Psoas muscle (tissue), 8 donors: ENCODE results near the gene CD9. TPM values are rescaled to one million over a fixed set of nuclear protein-coding genes. Genes with fewer than 3 reads are reported as not detected.

Source experiments
- ATAC-seq, 4 donors: fragments of 200-7000 bp; cut with Tn5 transposase; one replicate each; pipeline ENCODE4 v1.9.1; 2020; ENCODE audit warnings: moderate library complexity in 3 of 4, mild to moderate bottlenecking in 2 of 4
- DNase-seq, 2 donors: peaks; one replicate each; pipeline ENCODE4 v3.0.0-alpha.2; 2020
- H3K27ac ChIP-seq: fragments of 200-600 bp; one replicate; pipeline ENCODE4 v1.8.0; 2022
- H3K27me3 ChIP-seq, 3 donors: fragments of 200-600 bp in 1 of 3; one replicate each; pipeline versions ENCODE4 v1.6.1 to v1.8.0; 2013 to 2022; ENCODE audit warnings: low read length in 2 of 3, mild to moderate bottlenecking in 2 of 3, moderate library complexity in 1 of 3; ENCODE audit not compliant: insufficient read depth in 3 of 3
- H3K36me3 ChIP-seq, 2 donors: fragments of 200-600 bp in 1 of 2; one replicate each; pipeline versions ENCODE4 v1.6.1 to v1.8.0; 2013 to 2022; ENCODE audit warnings: low read depth in 1 of 2, mild to moderate bottlenecking in 1 of 2, moderate library complexity in 1 of 2; ENCODE audit not compliant: insufficient read depth in 1 of 2
- H3K4me1 ChIP-seq: fragments of 200-600 bp; one replicate; pipeline ENCODE4 v1.8.0; 2022
- H3K4me3 ChIP-seq: fragments of 200-600 bp; one replicate; pipeline ENCODE4 v1.8.0; 2022; ENCODE audit warnings: mild to moderate bottlenecking
- H3K9me3 ChIP-seq: fragments of 200-600 bp; one replicate; pipeline ENCODE4 v1.8.0; 2022
- CTCF ChIP-seq: fragments of 200-600 bp; IDR thresholded peaks from one replicate; pipeline ENCODE4 v1.8.0; 2022; ENCODE audit warnings: antibody characterized with exemption
- WGBS, 3 donors: extraction: QIAGEN DNeasy Blood & Tissue Kit; methylation state at CpG; one replicate each; pipeline versions ENCODE4 v1.1.6 to v1.1.7; 2013; 5-methylcytosine and 5-hydroxymethylcytosine counted together
- intact Hi-C, 2 donors: fragments of 100-400 bp; cut with DNase I; formaldehyde crosslinking; loops; one replicate each; pipeline versions ENCODE4 v1.11.0 to v1.14.2; 2022
- polyA plus RNA-seq, 3 donors: library from polyadenylated mRNA; stranded (reverse); fragments of 200-250 nt; gene quantifications; one replicate each; pipeline ENCODE4 v1.2.3, GENCODE V29; 2013
- total RNA-seq, 4 donors: library from RNA; stranded (reverse); fragmentation: NEBNext Ultra II Directional in 2 of 4; extraction: Animal tissue kit (Norgen Biotek cat#: 25700) in 2 of 4; gene quantifications; one replicate each; pipeline versions ENCODE4 v1.2.1 to v1.2.4, GENCODE V29; 2021 to 2023
- donor health status: healthy with polysubstance abuse.
- donor health status: DM: no; HTN: no; CAD: no; lungs with moderate emphysema.
- donor health status: Bipolar disorder and iron deficiency.
- donor health status: healthy.
- donor health status: DM: yes; HTN: yes; CAD: no.
- donor health status: DM: no; HTN: no; CAD: no.
- donor health status: DM: no; HTN: no; CAD: no.
- donor health status: DM: yes; HTN: yes; CAD: no.

CD9 gene
- total and polyA plus RNA-seq, 7 donors: 23.0 to 90.9 (median 37.4) TPM

DNA sequence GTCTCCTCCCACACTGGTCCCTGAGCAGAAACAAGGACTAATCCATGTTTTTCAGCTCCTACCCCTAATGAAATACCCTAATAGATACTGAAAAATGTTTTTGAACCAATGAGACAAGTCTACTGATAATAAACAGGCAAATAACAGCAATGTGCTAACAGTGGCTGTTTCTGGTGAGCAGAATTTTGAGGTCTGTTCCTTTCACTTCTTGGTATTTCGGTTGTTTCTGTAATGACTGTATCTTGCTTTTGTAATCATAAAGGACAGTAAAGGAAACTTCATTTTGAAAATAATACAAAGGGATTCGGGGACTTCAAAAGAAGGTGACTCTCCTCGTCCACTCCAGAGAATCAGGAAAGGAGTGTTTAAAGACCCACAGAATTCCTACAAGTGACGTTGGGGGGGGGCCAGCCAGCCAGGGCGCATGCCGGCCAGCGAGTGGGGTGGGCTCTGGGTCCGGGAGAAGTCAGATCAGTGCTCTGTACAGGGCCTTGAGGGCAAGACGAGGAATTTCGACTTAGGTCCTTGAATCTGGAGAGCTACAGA is 1.1 kb upstream of the CD9 start:
- Histone ChIP-seq H3K4me1 (peaks cover 13% of the 10 kb centered on the region), H3K4me3 (peak overlapping the region; percentile 79)
- ATAC-seq: no peak

DNA sequence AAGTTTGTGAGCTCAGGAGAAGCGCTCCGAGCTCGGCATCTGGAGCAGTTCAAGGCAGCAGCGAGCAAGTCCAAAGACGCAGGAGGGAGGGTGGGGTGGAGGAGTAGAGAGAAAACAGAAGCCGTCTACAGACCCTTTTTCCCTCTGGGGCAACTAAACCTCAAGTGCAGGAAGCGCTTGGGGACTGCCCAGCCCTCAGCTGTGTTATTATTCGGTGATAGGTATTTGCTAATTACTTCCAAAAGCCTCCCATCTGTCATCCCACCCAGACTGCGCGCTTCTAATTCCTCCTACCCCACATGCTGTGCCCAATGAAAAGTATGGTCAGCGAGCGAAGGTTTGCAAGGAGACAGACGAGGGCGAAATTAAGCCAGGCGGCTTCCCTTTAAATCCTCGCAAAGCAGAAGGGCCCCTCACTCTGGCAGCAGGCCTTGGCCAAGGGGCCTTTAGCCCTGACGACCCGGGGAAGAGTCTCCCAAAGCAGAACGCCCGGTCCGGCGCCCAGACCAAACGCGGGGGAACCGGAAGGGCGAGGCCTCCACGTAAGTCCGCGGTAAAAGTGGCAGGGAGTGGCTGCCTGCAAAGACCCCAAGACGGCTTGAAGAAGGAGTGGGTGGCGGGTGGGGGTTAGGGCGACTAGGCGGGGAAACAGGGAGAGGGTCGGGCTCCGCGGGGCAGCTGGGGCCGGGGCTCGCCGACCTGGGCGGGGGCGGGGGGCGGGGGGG is 507 bp upstream of the CD9 start:
- no peaks in the 10 kb centered on the region for H3K36me3 ChIP-seq
- H3K27me3 ChIP-seq: no peaks in the 10 kb centered on the region
- peak; percentile 49 to 66 for DNase-seq
- no peaks in the 10 kb centered on the region for H3K9me3 ChIP-seq
- intact Hi-C loops: loop anchor here (1.0 to 10.0 kb wide), 3 partner anchors 33 to 265 kb away; no protein-coding TSS in a partner anchor
- peaks cover 16% of the 10 kb centered on the region for H3K4me1 ChIP-seq
- peak in 1 of 4 donors; percentile 5 for ATAC-seq
- no peak for TF ChIP-seq CTCF
- peak overlapping the region; percentile 79 for H3K4me3 ChIP-seq
- WGBS, 3 donors: 22 to 42% (median 29%) methylated on average over 29 to 42 of the region's 42 CpGs
- peak overlapping the region; percentile 77 for H3K27ac ChIP-seq

More for the DNA sequence above, 1.1 kb upstream of the CD9 start:
- Histone ChIP-seq H3K36me3 (no peaks in the 10 kb centered on the region), H3K27ac (peak overlapping the region; percentile 77), H3K9me3 (no peaks in the 10 kb centered on the region), H3K27me3 (no peaks in the 10 kb centered on the region)
- intact Hi-C loops: loop anchor here (1.0 to 5.0 kb wide), 2 partner anchors 33 to 79 kb away; no protein-coding TSS in a partner anchor
- 69 to 80% (median 70%) methylated on average over 10 of the region's 10 CpGs for WGBS, 3 donors
- no peak for TF ChIP-seq CTCF
- no peak for DNase-seq

DNA sequence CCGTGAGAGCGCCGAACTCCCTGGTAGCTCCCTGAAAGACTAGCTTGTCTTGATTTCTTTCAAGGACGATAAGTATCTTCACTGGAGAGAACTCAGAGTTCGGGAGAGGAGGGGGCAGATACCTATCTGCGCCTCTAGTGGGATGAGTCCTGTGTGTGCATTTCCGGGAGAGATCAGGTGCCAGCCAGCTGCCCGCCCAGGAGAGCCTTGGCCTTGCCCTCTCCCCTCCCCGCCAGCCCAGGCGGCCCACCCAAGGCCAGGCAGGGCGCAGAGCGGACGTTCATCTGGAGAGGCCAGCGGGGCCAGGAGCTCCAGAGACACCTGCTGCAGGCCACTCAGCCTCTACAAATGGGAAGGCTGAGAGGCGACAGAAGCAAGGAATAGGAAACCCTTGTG is 1.0 kb downstream of the CD9 start:
- intact Hi-C loops: loop anchor here in 1 of 2 donors (1.0 to 10.0 kb wide), 2 partner anchors 28 to 264 kb away; no protein-coding TSS in a partner anchor
- no peak for TF ChIP-seq CTCF
- 13 to 23% (median 19%) methylated on average over 12 to 15 of the region's 15 CpGs for WGBS, 3 donors
- Histone ChIP-seq H3K4me1 (peaks cover 25% of the 10 kb centered on the region), H3K36me3 (no peaks in the 10 kb centered on the region), H3K4me3 (peak overlapping the region; percentile 79), H3K27ac (peak overlapping the region; percentile 77), H3K9me3 (no peaks in the 10 kb centered on the region), H3K27me3 (no peaks in the 10 kb centered on the region)
- ATAC-seq (peak; percentile 49 to 64 (median 56)), DNase-seq (peak; percentile 31 to 62)

DNA sequence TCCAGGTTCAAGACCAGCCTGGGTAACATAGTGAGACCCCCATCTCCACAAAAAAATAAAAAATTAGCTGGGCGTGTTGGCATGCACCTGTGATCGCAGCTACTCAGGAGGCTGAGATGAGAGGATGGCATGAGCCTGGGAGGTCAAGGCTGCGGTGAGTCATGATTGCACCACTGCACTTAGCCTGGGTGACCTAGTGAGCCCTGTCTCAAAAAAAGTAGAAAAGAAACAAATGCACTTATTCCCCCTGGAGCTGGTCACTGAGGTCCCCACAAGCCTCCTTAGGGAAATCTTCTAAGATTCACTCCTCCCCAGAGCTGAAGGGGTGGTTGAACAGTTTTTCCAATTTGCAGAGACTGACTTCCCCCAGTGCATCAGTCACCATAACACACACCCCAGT is 1.6 kb downstream of the CD9 start:
- Histone ChIP-seq H3K27me3 (no peaks in the 10 kb centered on the region), H3K4me1 (peaks cover 25% of the 10 kb centered on the region), H3K9me3 (no peaks in the 10 kb centered on the region), H3K27ac (peak overlapping the region; percentile 77), H3K4me3 (peak overlapping the region; percentile 79), H3K36me3 (no peaks in the 10 kb centered on the region)
- no peak for DNase-seq
- intact Hi-C loops: loop anchor here in 1 of 2 donors (1.0 to 10.0 kb wide), 2 partner anchors 27 to 263 kb away; no protein-coding TSS in a partner anchor
- 73 to 81% (median 74%) methylated on average over 3 of the region's 3 CpGs for whole genome bisulfite sequencing, 3 donors
- ATAC-seq: no peak
- TF ChIP-seq CTCF: no peak
